Brain pericyte (primary cell): ENCODE measurements around the gene PTPRN2.
"Not testable (repeated sequence)": the region's sequence is repeated elsewhere in the genome, so short reads cannot be mapped to it uniquely, and the experiment has no call there.

ENCODE experiments used
- DNase-seq: peaks from one replicate; pipeline ENCODE4 v3.0.0-alpha.2; 2012; ENCODE audit warnings: low read depth, low spot score

PTPRN2 gene

DNA sequence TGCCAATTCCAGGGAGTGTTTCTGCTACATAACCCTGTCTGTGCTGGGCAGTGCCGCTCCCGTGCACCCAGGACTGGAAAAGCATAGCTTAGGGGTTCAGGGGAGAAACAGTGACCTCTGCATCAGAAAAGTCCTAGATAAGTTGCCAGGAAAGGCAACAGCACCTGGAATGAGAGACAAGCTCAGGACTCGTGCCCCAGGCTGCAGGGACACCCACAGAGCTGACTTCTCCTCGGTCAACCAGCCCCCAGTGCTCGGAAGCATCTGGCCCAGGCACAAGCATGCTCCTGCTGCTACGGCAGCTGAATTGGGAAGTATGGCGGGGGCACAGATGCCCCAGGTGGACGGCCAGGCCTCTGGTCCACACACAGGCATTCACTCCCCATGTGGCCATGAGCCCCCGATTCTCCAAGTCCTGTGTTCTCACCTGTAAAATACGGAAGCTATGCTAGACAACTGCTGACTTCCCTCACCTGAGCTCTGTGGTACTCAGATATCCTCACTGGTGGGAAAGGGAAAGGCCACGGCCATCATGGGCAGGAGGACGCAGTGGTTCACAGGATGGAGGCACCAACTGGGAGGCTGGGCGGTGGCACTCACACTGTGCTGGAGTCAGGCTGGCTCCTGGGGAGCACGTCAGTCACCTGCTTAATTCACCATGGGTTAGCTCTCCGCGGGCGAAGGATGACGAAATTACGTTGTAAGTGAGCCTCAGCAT is 220.5 kb downstream of the PTPRN2 start:
- DNase-seq, result no peak

- DNase-seq, result no peak
Observed at GRCh38 chr7:158366346-158366745, 221.3 kb downstream of the PTPRN2 start.

GRCh38 chr7:158365267-158365666 is 222.4 kb downstream of the PTPRN2 start:
- DNase-seq, result no peak

DNA sequence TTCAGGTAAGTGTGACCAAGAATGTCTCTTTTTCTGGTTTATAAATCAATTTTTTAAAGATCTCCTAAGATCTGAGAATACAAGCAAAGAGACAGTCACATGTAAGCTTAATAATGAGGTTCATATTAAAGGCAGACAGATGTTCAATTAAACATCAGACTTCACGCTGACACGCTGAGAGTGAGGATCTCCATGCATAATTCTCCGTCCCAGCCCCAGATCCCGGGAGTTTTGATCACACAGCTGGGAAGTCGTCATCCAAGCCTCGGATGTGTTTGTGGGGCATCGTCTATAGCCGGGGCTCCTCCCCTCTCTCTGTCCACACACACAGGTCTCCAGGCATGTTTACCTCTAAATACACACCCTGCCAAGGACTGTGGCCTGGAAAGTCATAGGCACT is 223.2 kb downstream of the PTPRN2 start:
- no peak for DNase-seq

DNA sequence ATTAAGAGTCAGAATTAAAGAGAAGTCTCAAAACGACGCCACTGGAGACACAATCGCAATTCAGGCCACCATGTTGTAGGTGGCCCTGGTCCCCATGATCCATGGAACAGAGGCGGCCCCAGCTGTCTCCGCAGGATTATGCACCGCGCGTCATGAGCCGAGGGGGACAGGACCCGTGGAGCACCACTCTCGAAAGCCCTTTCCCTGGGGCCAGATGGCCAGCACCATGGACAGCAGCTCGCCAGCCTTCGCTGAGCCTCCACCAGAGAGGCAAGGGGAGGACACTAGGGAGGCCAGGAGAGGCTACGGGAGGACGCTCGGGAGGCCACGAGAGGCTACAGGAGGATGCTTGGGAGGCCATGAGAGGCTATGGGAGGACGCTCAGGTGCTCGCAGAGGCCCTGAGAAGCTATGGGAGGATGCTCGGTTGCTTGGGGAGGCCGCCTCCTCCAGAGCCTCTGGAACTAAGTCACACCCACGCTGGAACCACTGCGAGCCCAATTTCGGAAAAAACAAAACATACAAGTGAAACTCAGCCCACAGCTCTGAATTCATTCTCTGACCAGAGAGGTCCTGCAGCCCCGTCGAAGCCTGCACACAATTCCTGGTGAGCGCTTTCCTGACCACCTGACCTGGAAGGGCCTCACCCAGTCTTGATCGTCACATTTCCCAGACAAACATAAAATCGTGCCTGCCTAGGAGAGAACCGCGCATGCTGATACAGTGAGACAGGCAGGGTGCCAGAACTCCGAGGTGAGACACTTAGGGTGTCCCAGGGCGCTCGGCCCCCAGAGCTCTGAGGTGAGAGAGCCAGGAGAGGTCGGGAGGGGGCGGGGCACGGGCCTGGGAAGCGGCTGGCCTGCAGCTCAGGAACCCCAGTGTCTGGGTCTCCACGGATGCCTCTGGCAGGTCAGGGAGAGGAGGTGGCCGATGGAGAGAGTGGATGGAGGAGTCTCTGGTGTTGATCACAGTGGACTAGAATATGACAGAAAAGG is 224.4 kb downstream of the PTPRN2 start:
- DNase-seq, result no peak

- DNase-seq, result no peak
Observed at GRCh38 chr7:158362001-158362400, 225.6 kb downstream of the PTPRN2 start.

- no peak for DNase-seq
Observed at GRCh38 chr7:158361326-158361946, 226.2 kb downstream of the PTPRN2 start.

GRCh38 chr7:158358926-158359645 is 228.5 kb downstream of the PTPRN2 start:
- DNase-seq, result no peak

- DNase-seq, result no peak
Observed at GRCh38 chr7:158357898-158358821, 229.5 kb downstream of the PTPRN2 start.

DNA sequence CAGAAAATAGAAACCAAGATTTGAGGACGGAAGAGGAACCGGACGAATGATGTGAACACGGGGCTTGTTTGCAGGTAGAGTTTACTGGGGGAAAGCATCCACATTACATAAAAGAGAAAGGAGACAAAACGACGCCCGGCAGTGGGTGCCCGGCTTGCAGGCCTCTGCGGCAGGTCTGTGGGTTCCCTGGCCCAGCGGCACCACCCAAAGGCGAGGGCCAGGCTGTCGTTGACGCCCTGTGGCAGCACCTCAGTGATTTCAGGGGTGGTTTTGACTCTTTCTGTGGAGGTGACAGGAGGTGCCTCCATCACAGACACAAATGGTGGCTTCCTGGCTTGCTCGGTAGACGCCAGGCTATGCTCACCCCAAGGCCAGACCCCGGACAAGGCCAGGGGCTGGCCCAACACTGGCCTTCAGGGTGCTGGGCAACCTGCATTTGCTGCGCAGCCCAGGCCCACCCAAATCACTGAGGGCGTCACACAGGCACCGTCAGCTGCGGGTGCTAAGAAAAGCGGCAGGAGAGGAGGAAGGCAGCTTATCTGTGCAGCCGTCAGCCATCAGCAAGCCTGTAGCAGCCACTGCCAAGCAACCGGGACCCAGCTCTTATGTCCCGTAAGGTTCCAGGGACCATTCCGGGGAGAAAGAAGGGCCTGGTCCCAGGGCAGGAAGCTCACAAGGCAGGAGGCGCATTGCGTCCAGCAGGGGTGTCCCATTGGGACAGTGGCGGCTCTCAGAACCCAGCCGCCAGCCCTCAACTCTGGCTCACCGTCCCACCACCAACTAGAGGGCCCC is 230.3 kb downstream of the PTPRN2 start:
- no peak for DNase-seq

DNA sequence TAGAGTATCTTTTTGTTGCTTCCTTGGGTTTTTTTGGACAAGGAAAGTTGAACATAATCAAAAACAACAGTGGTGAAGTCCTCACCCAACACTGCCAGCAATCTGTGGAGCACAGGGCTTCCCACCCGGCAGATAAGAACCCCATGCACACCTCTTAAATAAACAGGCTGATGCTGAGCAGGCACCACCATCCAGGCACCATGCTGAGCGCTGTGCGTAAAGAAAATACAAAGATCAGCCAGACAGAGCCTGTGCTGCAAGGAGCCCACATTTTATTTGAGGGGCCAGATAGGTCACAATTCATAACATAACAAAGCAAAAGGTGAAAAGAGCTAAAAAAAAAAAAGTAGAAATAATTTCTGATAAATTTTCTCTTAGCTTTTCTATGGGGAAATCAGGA is 231.2 kb downstream of the PTPRN2 start:
- DNase-seq, result no peak

DNA sequence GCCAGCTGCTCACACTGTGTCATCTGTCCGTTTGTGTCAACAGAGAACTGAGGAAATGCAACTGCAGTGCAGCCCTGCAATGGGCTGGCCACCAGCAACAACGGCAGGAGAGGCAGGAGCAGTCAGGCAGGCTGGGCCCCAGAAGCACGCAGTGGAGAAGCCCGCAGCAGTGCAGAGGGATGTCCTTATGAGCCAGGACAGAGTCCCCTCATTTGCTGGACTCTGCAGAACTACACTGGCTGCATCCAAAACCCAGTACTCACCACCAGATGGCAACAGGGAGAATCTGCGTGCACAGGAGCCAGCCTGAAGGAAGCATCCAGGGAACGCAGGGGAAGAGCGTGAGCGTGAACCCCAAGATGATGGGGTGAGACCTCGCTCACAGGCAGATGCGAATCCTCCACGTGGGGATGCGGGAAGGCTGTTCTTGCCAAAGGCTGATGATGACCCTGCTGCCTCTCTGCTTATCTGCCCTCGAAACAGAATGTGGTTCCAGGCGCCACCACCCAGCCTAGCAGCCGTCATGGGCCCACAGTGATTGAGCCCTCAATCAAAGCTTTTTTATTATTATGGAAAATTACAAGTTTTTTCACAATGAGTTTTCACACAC is 232.1 kb downstream of the PTPRN2 start:
- no peak for DNase-seq

- no peak for DNase-seq
Observed at GRCh38 chr7:158354861-158355260, 232.8 kb downstream of the PTPRN2 start.

DNA sequence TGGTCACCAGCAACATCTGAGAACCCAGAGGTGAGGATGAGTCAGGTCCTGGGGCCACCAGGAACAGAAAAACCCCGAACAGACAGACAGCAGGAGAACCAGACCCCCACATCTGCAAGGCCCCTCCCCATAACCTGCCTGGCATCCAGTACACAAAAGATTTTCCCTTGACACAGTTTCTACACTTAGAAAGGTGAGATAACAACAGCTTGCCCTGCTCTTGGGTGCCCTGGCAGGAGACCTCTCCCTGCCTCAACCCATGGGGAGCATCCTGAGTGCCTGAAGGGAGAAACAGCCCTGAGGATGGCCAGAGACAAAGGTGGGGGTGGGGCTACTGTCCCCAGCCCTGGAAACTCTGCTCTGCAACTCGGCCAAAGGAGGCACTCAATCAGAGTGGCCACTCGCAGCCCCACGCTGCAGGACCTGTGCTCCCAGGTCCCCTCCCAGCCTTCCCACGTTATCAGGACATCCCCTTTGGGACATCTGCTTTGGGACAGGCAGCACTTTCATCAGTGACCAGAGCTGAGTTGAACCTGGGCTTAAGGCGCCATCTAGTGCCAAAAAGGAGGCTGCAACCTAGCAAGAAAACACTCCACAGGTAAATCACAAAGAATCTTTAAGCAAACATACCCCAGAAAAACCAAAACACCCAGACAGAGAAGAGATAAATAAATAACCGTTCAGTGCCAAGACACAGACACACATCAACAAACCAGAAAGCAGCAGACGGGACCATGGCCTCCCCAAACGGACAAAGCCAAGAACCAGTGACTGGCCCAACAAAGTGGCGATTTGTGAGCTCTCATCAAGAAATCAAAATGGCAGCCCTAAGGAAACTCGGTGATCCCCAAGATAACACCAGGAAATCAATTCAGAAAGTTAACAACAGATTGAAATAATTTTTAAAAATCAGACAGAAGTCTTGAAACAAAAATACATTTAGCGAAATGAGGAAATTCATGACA is 233.7 kb downstream of the PTPRN2 start:
- DNase-seq, result no peak

GRCh38 chr7:158351899-158352729 is 235.5 kb downstream of the PTPRN2 start:
- DNase-seq, result not testable (repeated sequence)

DNA sequence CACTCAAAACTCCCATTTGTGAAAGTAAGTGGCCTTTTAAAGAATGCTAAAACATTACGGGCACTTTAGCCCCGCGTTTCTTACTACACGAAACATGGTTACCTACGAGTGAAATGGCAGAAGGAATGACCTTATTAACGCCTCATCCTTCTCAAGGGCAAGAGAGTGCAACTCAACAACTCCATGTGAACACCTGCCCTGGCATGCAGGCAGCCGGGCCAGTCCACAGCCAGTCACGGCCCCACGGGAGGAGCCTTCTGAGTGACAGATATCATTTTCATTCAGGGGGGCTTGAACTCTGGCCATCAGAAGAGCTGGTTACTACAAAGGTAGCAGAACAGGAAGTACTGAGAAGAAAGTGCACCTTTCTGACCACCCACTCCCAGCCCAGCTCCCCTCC is 236.1 kb downstream of the PTPRN2 start:
- DNase-seq, result no peak

DNA sequence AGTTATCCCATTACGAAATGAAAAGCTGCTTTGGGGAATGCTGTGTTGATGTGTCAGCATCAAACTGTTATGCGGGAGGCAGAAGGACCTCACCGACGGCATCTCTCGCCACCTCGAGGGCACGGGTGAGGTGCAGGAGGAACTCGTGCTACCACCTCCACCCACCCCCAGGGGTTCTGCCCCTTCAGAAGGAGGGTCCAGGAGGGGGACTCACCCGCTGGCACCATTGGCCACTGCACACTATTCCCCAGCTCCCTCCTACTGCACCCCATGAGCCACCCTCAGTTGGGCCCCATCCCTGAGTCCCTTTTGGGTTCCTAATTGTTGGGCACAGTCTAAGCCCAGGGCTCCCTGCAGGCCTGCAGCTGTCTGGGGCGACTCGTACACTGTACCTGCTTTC is 236.6 kb downstream of the PTPRN2 start:
- no peak for DNase-seq
